Body of pancreas (tissue), 4 donors: ENCODE data around the gene LANCL2.

Experiments
- POLR2A ChIP-seq, 3 donors: fragments of 450-650 bp; IDR thresholded peaks; one replicate each; pipeline ENCODE4 v1.6.1; 2016; ENCODE audit warnings: antibody characterized with exemption in 3 of 3, mild to moderate bottlenecking in 2 of 3
- TF ChIP-seq, protein P1 (sequence below), 7 experiments: fragments of 450-650 bp in 4 of 7; fragments of 200-600 bp in 3 of 7; sonication (generic) in 3 of 7; IDR thresholded peaks; one replicate each; pipeline ENCODE4 v1.5.1; 2016 to 2019; ENCODE audit warnings: antibody characterized with exemption in 7 of 7

- TF ChIP-seq, protein P1, sequence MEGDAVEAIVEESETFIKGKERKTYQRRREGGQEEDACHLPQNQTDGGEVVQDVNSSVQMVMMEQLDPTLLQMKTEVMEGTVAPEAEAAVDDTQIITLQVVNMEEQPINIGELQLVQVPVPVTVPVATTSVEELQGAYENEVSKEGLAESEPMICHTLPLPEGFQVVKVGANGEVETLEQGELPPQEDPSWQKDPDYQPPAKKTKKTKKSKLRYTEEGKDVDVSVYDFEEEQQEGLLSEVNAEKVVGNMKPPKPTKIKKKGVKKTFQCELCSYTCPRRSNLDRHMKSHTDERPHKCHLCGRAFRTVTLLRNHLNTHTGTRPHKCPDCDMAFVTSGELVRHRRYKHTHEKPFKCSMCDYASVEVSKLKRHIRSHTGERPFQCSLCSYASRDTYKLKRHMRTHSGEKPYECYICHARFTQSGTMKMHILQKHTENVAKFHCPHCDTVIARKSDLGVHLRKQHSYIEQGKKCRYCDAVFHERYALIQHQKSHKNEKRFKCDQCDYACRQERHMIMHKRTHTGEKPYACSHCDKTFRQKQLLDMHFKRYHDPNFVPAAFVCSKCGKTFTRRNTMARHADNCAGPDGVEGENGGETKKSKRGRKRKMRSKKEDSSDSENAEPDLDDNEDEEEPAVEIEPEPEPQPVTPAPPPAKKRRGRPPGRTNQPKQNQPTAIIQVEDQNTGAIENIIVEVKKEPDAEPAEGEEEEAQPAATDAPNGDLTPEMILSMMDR (IDR thresholded peaks at IDR 0.05): no peak
- TF ChIP-seq POLR2A (IDR thresholded peaks at IDR 0.05): no peak
These were observed 14.9 kb upstream of the LANCL2 start for GRCh38 chr7:55350281-55350680.
